ENCODE data around the gene EIF1B. TPM values are rescaled to one million over a fixed set of nuclear protein-coding genes. Genes with fewer than 3 reads are reported as not detected.

The EIF1B gene
- total and polyA plus RNA-seq, 2 of the 13 experiments (the other 11 are each of a cell fraction or from before 2014, with no cell fraction given) = 12.7 to 29.1 TPM

DNA sequence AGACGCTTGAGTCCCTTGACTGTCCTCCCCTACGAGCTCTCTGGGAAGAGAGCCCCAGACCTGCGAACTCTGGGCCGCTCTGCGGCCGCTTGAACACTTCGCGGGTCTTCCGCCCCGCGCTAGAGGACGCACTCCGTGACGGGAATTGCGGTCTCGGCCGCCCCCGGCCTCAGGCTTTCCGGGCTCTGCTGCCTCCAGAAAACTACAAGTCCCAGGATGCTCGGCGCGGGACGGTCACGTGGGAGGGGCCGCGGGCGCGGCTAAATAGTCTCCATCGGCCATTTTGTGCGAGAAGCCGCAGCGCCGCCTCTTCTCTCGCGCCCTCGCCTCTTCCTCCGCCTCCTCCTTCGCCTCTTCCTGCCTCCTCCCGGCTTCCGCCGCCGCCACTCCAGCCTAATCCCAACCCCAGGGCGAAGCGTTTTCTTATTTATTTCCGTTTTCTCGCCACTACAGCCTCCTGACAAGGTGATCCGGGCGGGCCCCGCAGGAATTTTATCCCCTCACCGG, at the start of gene EIF1B (continued):
- TF ChIP-seq, protein P1, sequence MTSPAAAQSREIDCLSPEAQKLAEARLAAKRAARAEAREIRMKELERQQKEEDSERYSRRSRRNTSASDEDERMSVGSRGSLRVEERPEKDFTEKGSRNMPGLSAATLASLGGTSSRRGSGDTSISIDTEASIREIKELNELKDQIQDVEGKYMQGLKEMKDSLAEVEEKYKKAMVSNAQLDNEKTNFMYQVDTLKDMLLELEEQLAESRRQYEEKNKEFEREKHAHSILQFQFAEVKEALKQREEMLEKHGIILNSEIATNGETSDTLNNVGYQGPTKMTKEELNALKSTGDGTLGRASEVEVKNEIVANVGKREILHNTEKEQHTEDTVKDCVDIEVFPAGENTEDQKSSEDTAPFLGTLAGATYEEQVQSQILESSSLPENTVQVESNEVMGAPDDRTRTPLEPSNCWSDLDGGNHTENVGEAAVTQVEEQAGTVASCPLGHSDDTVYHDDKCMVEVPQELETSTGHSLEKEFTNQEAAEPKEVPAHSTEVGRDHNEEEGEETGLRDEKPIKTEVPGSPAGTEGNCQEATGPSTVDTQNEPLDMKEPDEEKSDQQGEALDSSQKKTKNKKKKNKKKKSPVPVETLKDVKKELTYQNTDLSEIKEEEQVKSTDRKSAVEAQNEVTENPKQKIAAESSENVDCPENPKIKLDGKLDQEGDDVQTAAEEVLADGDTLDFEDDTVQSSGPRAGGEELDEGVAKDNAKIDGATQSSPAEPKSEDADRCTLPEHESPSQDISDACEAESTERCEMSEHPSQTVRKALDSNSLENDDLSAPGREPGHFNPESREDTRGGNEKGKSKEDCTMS (CRISPR knock-in tag; conservative IDR thresholded peaks at IDR 0.05) = no peak
- TF ChIP-seq ZNF547 (CRISPR knock-in tag; IDR thresholded peaks at IDR 0.05) = no peak
- peak; percentile 36; the same call in 1 of the 2 replicates for TF ChIP-seq GATAD2A (CRISPR knock-in tag; IDR thresholded peaks at IDR 0.05)
- no peak for TF ChIP-seq GLI4 (CRISPR knock-in tag; IDR thresholded peaks at IDR 0.05; ENCODE audit: borderline replicate concordance)
- TF ChIP-seq, protein P2, sequence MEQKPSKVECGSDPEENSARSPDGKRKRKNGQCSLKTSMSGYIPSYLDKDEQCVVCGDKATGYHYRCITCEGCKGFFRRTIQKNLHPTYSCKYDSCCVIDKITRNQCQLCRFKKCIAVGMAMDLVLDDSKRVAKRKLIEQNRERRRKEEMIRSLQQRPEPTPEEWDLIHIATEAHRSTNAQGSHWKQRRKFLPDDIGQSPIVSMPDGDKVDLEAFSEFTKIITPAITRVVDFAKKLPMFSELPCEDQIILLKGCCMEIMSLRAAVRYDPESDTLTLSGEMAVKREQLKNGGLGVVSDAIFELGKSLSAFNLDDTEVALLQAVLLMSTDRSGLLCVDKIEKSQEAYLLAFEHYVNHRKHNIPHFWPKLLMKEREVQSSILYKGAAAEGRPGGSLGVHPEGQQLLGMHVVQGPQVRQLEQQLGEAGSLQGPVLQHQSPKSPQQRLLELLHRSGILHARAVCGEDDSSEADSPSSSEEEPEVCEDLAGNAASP (CRISPR knock-in tag; IDR thresholded peaks at IDR 0.05; ENCODE audit: borderline replicate concordance) = no peak
- no peak for TF ChIP-seq TGIF2 (CRISPR knock-in tag; IDR thresholded peaks at IDR 0.05)
- TF ChIP-seq HMGA1 (CRISPR knock-in tag; conservative IDR thresholded peaks at IDR 0.05) = no peak
- TF ChIP-seq FOXM1 (CRISPR knock-in tag; IDR thresholded peaks at IDR 0.05) = no peak
- no peak for TF ChIP-seq DNMT1 (CRISPR knock-in tag; IDR thresholded peaks at IDR 0.05)
- TF ChIP-seq, protein P3, sequence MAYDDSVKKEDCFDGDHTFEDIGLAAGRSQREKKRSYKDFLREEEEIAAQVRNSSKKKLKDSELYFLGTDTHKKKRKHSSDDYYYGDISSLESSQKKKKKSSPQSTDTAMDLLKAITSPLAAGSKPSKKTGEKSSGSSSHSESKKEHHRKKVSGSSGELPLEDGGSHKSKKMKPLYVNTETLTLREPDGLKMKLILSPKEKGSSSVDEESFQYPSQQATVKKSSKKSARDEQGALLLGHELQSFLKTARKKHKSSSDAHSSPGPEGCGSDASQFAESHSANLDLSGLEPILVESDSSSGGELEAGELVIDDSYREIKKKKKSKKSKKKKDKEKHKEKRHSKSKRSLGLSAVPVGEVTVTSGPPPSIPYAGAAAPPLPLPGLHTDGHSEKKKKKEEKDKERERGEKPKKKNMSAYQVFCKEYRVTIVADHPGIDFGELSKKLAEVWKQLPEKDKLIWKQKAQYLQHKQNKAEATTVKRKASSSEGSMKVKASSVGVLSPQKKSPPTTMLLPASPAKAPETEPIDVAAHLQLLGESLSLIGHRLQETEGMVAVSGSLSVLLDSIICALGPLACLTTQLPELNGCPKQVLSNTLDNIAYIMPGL (CRISPR knock-in tag; IDR thresholded peaks at IDR 0.05; ENCODE audit: borderline replicate concordance in 1 of 2, low read depth in 1 of 2) = peak; percentile 84 to 87; a peak in 3 of 4 replicates
- no peak for TF ChIP-seq DNMT3B (CRISPR knock-in tag; conservative IDR thresholded peaks at IDR 0.05)
- no peak for TF ChIP-seq HMG20A (CRISPR knock-in tag; IDR thresholded peaks at IDR 0.05; ENCODE audit: borderline replicate concordance)
- TF ChIP-seq ZBTB1 (CRISPR knock-in tag; IDR thresholded peaks at IDR 0.05; ENCODE audit: borderline replicate concordance) = no peak
- TF ChIP-seq, protein P4, sequence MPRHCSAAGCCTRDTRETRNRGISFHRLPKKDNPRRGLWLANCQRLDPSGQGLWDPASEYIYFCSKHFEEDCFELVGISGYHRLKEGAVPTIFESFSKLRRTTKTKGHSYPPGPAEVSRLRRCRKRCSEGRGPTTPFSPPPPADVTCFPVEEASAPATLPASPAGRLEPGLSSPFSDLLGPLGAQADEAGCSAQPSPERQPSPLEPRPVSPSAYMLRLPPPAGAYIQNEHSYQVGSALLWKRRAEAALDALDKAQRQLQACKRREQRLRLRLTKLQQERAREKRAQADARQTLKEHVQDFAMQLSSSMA (CRISPR knock-in tag; IDR thresholded peaks at IDR 0.05) = no peak
- TF ChIP-seq NCOR1 (IDR thresholded peaks at IDR 0.05; ENCODE audit: borderline replicate concordance, low read length) = no peak
- TF ChIP-seq RORA (CRISPR knock-in tag; IDR thresholded peaks at IDR 0.05) = 0 out of 2 replicates have a peak, but pooled peaks have one; percentile 61
- peak; percentile 53 for TF ChIP-seq KMT2A (CRISPR knock-in tag; IDR thresholded peaks at IDR 0.05)
- TF ChIP-seq TP53 (CRISPR knock-in tag; conservative IDR thresholded peaks at IDR 0.05) = 0 out of 2 replicates have a peak, but pooled peaks have one; percentile 23
- TF ChIP-seq, protein P5, sequence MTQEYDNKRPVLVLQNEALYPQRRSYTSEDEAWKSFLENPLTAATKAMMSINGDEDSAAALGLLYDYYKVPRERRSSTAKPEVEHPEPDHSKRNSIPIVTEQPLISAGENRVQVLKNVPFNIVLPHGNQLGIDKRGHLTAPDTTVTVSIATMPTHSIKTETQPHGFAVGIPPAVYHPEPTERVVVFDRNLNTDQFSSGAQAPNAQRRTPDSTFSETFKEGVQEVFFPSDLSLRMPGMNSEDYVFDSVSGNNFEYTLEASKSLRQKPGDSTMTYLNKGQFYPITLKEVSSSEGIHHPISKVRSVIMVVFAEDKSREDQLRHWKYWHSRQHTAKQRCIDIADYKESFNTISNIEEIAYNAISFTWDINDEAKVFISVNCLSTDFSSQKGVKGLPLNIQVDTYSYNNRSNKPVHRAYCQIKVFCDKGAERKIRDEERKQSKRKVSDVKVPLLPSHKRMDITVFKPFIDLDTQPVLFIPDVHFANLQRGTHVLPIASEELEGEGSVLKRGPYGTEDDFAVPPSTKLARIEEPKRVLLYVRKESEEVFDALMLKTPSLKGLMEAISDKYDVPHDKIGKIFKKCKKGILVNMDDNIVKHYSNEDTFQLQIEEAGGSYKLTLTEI (CRISPR knock-in tag; conservative IDR thresholded peaks at IDR 0.05) = no peak
- no peak; the same call in 1 of the 2 replicates for TF ChIP-seq SP5 (CRISPR knock-in tag; IDR thresholded peaks at IDR 0.05; ENCODE audit: borderline replicate concordance, low read depth)
- TF ChIP-seq, protein P6, sequence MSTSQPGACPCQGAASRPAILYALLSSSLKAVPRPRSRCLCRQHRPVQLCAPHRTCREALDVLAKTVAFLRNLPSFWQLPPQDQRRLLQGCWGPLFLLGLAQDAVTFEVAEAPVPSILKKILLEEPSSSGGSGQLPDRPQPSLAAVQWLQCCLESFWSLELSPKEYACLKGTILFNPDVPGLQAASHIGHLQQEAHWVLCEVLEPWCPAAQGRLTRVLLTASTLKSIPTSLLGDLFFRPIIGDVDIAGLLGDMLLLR (CRISPR knock-in tag; IDR thresholded peaks at IDR 0.05) = no peak
- no peak for TF ChIP-seq SSRP1 (CRISPR knock-in tag; IDR thresholded peaks at IDR 0.05)

All from HepG2 (cell line).